Neural cell (in vitro differentiated cells): ENCODE results near the gene TMC6. TPM values are rescaled to one million over a fixed set of nuclear protein-coding genes. Genes with fewer than 3 reads are reported as not detected.

Experiments
- H2AFZ ChIP-seq: fragments of 200-600, 300-800 bp; sonication (generic), shearing (Covaris generic); 2 replicates; pipeline ENCODE4 v1.6.0; 2014; ENCODE audit warnings: low read depth, mild to moderate bottlenecking, antibody characterized with exemption, low read length, moderate library complexity
- H3F3A ChIP-seq: fragments of 200-600 bp; shearing (Covaris generic); 2 replicates; pipeline ENCODE4 v1.6.1; 2016; ENCODE audit warnings: mild to moderate bottlenecking, moderate library complexity, mixed read lengths, antibody characterized with exemption, low read length; ENCODE audit not compliant: insufficient read depth, poor library complexity, severe bottlenecking
- H3K27ac ChIP-seq: fragments of 200-600, 300-800 bp; sonication (generic), shearing (Covaris generic); 2 replicates; pipeline ENCODE4 v1.5.1; 2014; ENCODE audit warnings: mild to moderate bottlenecking, low read length, moderate library complexity
- H3K27me3 ChIP-seq: fragments of 300-800, 200-600 bp; sonication (generic), shearing (Covaris generic); 2 replicates; pipeline ENCODE4 v1.6.0; 2014; ENCODE audit warnings: mild to moderate bottlenecking, low read depth, low read length, moderate library complexity; ENCODE audit not compliant: insufficient read depth
- H3K36me3 ChIP-seq: fragments of 300-800, 200-600 bp; sonication (generic), shearing (Covaris generic); 2 replicates; pipeline ENCODE4 v1.5.1; 2014; ENCODE audit warnings: mild to moderate bottlenecking, antibody characterized with exemption, low read length, moderate library complexity; ENCODE audit not compliant: insufficient read depth
- H3K4me2 ChIP-seq: fragments of 300-800, 200-600 bp; sonication (generic), shearing (Covaris generic); 2 replicates; pipeline ENCODE4 v1.6.0; 2014; ENCODE audit warnings: mild to moderate bottlenecking, low read length
- H3K4me3 ChIP-seq: fragments of 300-800, 200-600 bp; sonication (generic), shearing (Covaris generic); 2 replicates; pipeline ENCODE4 v1.5.1; 2014; ENCODE audit warnings: mild to moderate bottlenecking, low read length, moderate library complexity
- H3K79me2 ChIP-seq: fragments of 200-600 bp; shearing (Covaris generic); replicated peaks from 2 replicates; pipeline ENCODE4 v1.6.0; 2014; ENCODE audit warnings: mild to moderate bottlenecking, low read length, moderate library complexity; ENCODE audit not compliant: insufficient read depth
- H3K9ac ChIP-seq: fragments of 300-800, 200-600 bp; sonication (generic), shearing (Covaris generic); 2 replicates; pipeline ENCODE4 v1.6.1; 2016; ENCODE audit warnings: mild to moderate bottlenecking, low read length, mixed read lengths
- H3K9me2 ChIP-seq: fragments of 200-600 bp; shearing (Covaris generic); 2 replicates; pipeline ENCODE4 v1.6.1; 2016; ENCODE audit warnings: mild to moderate bottlenecking, low read length, mixed read lengths; ENCODE audit not compliant: insufficient read depth
- H3K9me3 ChIP-seq: fragments of 200-600, 300-800 bp; sonication (generic), shearing (Covaris generic); 2 replicates; pipeline ENCODE4 v1.6.1; 2016; ENCODE audit warnings: mild to moderate bottlenecking, mixed run types, low read length, moderate library complexity, mixed read lengths
- H4K20me1 ChIP-seq: fragments of 200-600 bp; shearing (Covaris generic); 2 replicates; pipeline ENCODE4 v1.6.1; 2016; ENCODE audit warnings: mild to moderate bottlenecking, mixed run types; ENCODE audit not compliant: insufficient read depth
- CTCF ChIP-seq: fragments of 450-650 bp; IDR thresholded peaks from 2 replicates; pipeline ENCODE4 v1.5.1; 2014; ENCODE audit warnings: antibody characterized with exemption, mild to moderate bottlenecking, moderate library complexity; ENCODE audit not compliant: poor library complexity, severe bottlenecking
- EP300 ChIP-seq: fragments of 450-650 bp; conservative IDR thresholded peaks from 2 replicates; pipeline ENCODE4 v1.6.1; 2014; ENCODE audit warnings: antibody characterized with exemption, mild to moderate bottlenecking, moderate library complexity; ENCODE audit not compliant: poor library complexity, severe bottlenecking
- EZH2 ChIP-seq: fragments of 200-600, 300-800 bp; shearing (Covaris generic), sonication (generic); IDR thresholded peaks from 2 replicates; pipeline ENCODE4 v1.6.1; 2014; ENCODE audit warnings: antibody characterized with exemption, low read length, borderline replicate concordance, mild to moderate bottlenecking; ENCODE audit not compliant: insufficient read depth, poor library complexity, severe bottlenecking
- MXI1 ChIP-seq: fragments of 450-650 bp; conservative IDR thresholded peaks from 2 replicates; pipeline ENCODE4 v1.6.1; 2014; ENCODE audit warnings: antibody characterized with exemption, mild to moderate bottlenecking; ENCODE audit not compliant: poor library complexity, severe bottlenecking
- POLR2AphosphoS5 ChIP-seq: IDR thresholded peaks from 2 replicates; pipeline ENCODE4 v1.6.1; 2012
- RAD21 ChIP-seq: fragments of 450-650 bp; conservative IDR thresholded peaks from 2 replicates; pipeline ENCODE4 v1.6.1; 2014; ENCODE audit warnings: antibody characterized with exemption, mild to moderate bottlenecking, moderate library complexity
- REST ChIP-seq: IDR thresholded peaks from 2 replicates; pipeline ENCODE4 v1.6.1; 2012; ENCODE audit warnings: borderline replicate concordance
- SMC3 ChIP-seq: fragments of 450-650 bp; conservative IDR thresholded peaks from 2 replicates; pipeline ENCODE4 v1.6.1; 2014; ENCODE audit warnings: antibody characterized with exemption, mild to moderate bottlenecking, moderate library complexity; ENCODE audit not compliant: poor library complexity
- TAF1 ChIP-seq: IDR thresholded peaks from 2 replicates; pipeline ENCODE4 v1.6.1; 2012; ENCODE audit warnings: low read depth
- polyA plus RNA-seq: library from polyadenylated mRNA; depleted of rRNA; stranded (reverse); fragments of >200 nt; gene quantifications from 2 replicates; pipeline ENCODE4 v1.2.3, GENCODE V29; 2014

Gene TMC6
- polyA plus RNA-seq, 1 donor from 2014 or later = 0.16 TPM

- no peak overlapping the region for H2AFZ ChIP-seq
- no peaks in the 10 kb centered on the region for H3K9me2 ChIP-seq
- no peak overlapping the region for H3K27ac ChIP-seq
- no peak for TF ChIP-seq SMC3
- peak; percentile 31 for TF ChIP-seq POLR2AphosphoS5
- no peaks in the 10 kb centered on the region for H4K20me1 ChIP-seq
- H3K9me3 ChIP-seq = no peaks in the 10 kb centered on the region
- H3K9ac ChIP-seq = no peak overlapping the region
- H3K27me3 ChIP-seq = no peaks in the 10 kb centered on the region
- H3K36me3 ChIP-seq = peaks cover 4% of the 10 kb centered on the region
- H3F3A ChIP-seq = no peaks in the 10 kb centered on the region
- no peak overlapping the region for H3K4me2 ChIP-seq
- no peaks in the 10 kb centered on the region for H3K79me2 ChIP-seq
- no peak overlapping the region for H3K4me3 ChIP-seq
Observed at GRCh38 chr17:78111016-78111726, 17.4 kb downstream of the TMC6 start.

DNA sequence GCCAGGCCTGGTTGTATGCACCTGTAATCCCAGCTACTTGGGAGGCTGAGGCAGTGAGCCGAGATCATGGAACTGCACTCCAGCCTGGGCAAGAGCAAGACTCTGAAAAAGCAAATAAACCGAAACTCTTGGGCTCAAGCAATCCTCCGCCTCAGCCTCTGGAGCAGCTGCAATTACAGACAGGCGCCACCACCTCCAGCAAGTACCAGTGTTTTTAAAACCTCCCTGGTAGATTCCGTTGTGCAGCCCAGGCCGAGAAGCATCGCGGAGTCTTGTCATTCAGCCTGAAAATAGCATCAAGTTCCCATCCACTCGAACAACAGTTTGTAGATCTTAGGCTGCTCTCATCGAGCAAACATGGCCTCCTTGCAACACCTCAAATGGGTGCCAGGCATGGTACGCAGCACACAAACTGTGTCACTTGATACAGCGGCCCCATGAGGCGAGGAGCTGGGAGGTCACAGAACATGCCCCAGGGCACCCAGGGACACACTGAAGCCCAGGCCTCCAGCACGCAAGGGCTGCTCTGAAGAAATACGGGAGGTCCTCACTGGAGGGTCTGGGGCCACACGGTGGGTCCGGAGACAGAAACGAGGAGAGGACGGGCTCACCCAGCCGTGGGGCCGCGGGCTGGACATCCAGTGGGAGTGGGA is 18.1 kb downstream of the TMC6 start:
- Histone ChIP-seq H3K4me3 (no peak overlapping the region), H2AFZ (no peak overlapping the region), H3K9me3 (no peaks in the 10 kb centered on the region), H3K9ac (no peak overlapping the region), H4K20me1 (no peaks in the 10 kb centered on the region), H3K27ac (no peak overlapping the region), H3K79me2 (no peaks in the 10 kb centered on the region), H3K9me2 (no peaks in the 10 kb centered on the region), H3F3A (no peaks in the 10 kb centered on the region), H3K27me3 (no peaks in the 10 kb centered on the region), H3K4me2 (no peak overlapping the region), H3K36me3 (peaks cover 4% of the 10 kb centered on the region)
- TF ChIP-seq MXI1 (no peak), CTCF (no peak), RAD21 (no peak), POLR2AphosphoS5 (no peak), TAF1 (no peak), EZH2 (no peak), REST (no peak), SMC3 (no peak), EP300 (no peak)
